ENCODE measurements around the gene COA3.

GRCh38 chr17:42791948-42792347 is 6.6 kb downstream of the COA3 start:
- TF ChIP-seq ZNF8 (CRISPR knock-in tag; IDR thresholded peaks at IDR 0.05) = no peak
- no peak for TF ChIP-seq PATZ1 (CRISPR knock-in tag; IDR thresholded peaks at IDR 0.05; ENCODE audit: borderline replicate concordance)
- TF ChIP-seq CSDC2 (CRISPR knock-in tag; IDR thresholded peaks at IDR 0.05) = no peak
- TF ChIP-seq RARB (CRISPR knock-in tag; IDR thresholded peaks at IDR 0.05) = no peak
- TF ChIP-seq POU6F1 (CRISPR knock-in tag; IDR thresholded peaks at IDR 0.05; ENCODE audit: borderline replicate concordance, low read depth) = no peak
